Tibial nerve (tissue), 4 donors: ENCODE measurements around the gene PJVK.

Experiments
- CTCF ChIP-seq, 5 experiments: fragments of 200-600 bp in 3 of 5; fragments of 450-650 bp in 2 of 5; sonication (generic) in 3 of 5; IDR thresholded peaks; one replicate each; pipeline ENCODE4 v1.5.1; 2016 to 2019; ENCODE audit warnings: antibody characterized with exemption in 5 of 5, mild to moderate bottlenecking in 3 of 5, moderate library complexity in 2 of 5
- EP300 ChIP-seq, 2 donors: sonication (generic); formaldehyde crosslinking; IDR thresholded peaks; one replicate each; pipeline ENCODE4 v1.6.1; 2017; ENCODE audit warnings: antibody characterized with exemption in 2 of 2, mild to moderate bottlenecking in 1 of 2
- POLR2A ChIP-seq, 2 donors: fragments of 450-650 bp; IDR thresholded peaks; one replicate each; pipeline ENCODE4 v1.6.1; 2017; ENCODE audit warnings: antibody characterized with exemption in 2 of 2, mild to moderate bottlenecking in 2 of 2, moderate library complexity in 2 of 2

- TF ChIP-seq CTCF (IDR thresholded peaks at IDR 0.05), result no peak
- no peak for TF ChIP-seq POLR2A (IDR thresholded peaks at IDR 0.05)
- no peak for TF ChIP-seq EP300 (IDR thresholded peaks at IDR 0.05)
Measured at GRCh38 chr2:178420463-178420999, 30.6 kb upstream of the PJVK start.
